Myocyte (in vitro differentiated cells): Measurements from ENCODE around the gene CT45A10. TPM values are rescaled to one million over a fixed set of nuclear protein-coding genes. Genes with fewer than 3 reads are reported as not detected.
"Not testable (repeated sequence)": the region's sequence is repeated elsewhere in the genome, so short reads cannot be mapped to it uniquely, and the experiment has no call there.

ENCODE experiments used
- DNase-seq: peaks from one replicate; pipeline ENCODE4 v3.0.0-alpha.2; 2012; ENCODE audit warnings: low read depth
- polyA plus RNA-seq: library from polyadenylated mRNA; unstranded; fragments of >200 nt; gene quantifications from one replicate; pipeline ENCODE4 v1.2.1, GENCODE V29; 2012; ENCODE audit warnings: missing spikeins
- total RNA-seq: library from RNA; depleted of rRNA; stranded (reverse); fragments of >200 nt; gene quantifications from 2 replicates; pipeline ENCODE4 v1.2.3, GENCODE V29; 2014

Gene CT45A10
- total RNA-seq, result not detected in 2 replicates
- not detected for polyA plus RNA-seq

DNA sequence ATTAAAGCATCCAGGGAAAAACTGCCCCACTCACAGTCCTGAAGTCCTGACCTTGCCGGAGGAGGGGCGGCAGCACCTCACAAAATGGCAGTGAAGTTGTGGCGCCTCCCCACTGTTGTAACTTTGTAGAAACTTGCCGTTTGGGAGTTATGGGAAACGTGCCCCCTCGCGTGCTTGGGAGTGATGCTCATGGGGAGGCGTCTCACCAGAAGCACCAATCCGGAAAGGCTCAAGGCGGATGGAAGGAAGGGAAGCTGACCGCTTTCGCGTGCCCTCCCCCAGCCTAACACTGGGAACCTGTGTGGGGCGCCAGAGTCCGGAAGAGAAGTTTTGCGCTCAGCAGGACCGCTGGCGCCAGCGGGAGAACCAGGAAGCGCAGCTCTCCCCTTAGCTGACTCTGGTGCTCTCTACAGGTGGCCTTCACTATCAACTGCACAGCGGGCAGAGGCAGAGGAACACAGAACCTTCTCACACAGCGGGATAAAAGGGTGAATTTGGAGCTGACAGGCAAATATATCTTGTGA is at the start of gene CT45A10, which contains the start of gene SAGE1:
TSS of gene CT45A10 (minus strand) at position 151 of the 524 bp plus-strand sequence. CDS start 8,100 bp downstream, outside the sequence.
TSS of gene SAGE1 (plus strand) at position 423 of the 524 bp plus-strand sequence. CDS start 2,527 bp downstream, outside the sequence.
- DNase-seq, result no peak

GRCh38 chrX:135931644-135932487 is 38.6 kb upstream of the CT45A10 start:
- DNase-seq, result peak; percentile 42

- no peak for DNase-seq
Observed at GRCh38 chrX:135927897-135928296, 34.7 kb upstream of the CT45A10 start.

GRCh38 chrX:135923353-135923752 is 30.1 kb upstream of the CT45A10 start:
- DNase-seq, result no peak

DNA sequence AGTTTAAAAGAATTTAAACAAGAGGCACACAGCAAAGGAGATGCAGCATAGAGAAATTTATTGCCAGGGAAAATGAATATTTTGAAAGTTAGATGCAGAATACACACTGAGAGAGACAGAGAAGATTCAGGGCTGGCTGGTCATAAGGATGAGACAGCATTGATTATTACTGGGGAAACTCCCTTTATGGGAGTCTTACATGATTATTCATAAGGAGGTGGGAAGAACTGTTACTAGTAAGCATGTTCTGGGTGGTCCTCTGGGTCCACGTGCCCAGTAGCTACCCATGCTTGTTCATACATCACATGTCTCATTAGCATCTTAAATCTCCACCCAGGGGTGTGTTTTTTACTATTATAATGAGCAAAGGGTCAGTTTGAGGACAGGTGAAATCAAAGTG is 27.3 kb upstream of the CT45A10 start:
- not testable (repeated sequence) for DNase-seq

- no peak for DNase-seq
Observed at GRCh38 chrX:135914404-135914803, 21.2 kb upstream of the CT45A10 start.

DNA sequence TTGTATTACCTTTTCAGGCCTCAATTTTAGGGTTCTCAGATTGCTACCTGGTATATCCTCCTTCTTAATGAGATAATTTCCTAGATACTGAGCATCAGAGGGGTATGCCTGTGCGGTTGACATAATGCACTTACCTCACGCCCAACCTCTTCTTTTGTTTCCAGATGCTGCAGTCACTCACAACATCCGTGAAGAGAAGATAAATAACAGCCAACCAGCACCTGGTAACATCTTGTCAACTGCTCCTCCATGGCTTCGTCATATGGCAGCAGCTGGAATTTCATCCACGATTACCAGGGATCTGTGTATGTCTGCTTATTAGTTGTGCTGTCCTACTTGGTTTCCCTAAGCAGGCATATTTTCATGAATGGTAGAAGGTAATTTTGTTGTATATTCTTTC is 17.0 kb upstream of the CT45A10 start:
- no peak for DNase-seq

DNA sequence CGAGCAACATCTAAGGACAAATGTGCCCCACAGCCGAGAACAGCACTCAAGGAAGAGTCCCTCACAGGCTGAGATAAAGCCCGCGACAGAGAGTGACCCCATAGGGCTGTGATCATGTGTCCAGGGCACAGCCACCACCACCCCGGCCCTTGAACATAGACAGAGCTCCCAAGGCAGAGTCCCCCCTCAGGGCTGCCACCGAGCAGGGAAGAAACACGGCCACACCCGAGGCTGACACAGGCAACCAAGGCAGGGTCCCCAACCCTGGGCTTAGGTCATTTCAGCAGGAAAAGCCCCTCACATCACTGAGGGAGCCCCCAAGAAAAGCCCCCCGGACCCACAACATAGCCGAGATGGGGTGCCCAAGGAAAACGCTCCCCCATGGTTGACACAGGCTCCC is 463 bp downstream of the CT45A10 start:
- no peak for DNase-seq

GRCh38 chrX:135890087-135890585 is 3.1 kb downstream of the CT45A10 start:
- no peak for DNase-seq

DNA sequence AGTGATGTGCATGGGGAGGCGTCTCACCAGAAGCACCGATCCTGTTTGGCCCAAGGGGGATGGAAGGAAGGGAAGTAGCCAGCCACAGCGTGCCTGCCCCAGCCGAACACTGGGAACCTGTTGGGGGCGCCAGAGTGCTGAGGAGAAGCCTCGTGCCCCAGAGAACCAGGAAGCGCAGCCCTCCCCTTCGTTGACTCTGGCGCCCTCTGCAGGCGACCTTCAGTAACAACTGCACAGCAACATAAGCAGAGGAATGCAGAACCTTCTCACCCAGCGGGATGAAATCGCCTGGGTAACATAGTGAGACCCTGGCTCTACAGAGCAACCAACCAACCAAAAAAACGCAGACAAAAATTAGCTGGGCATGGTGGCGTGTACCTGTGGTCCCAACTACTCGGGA is 4.3 kb downstream of the CT45A10 start:
- not testable (repeated sequence) for DNase-seq

GRCh38 chrX:135888230-135888629 is 5.0 kb downstream of the CT45A10 start:
- DNase-seq, result not testable (repeated sequence)

GRCh38 chrX:135882741-135883140 is 10.5 kb downstream of the CT45A10 start:
- DNase-seq, result not testable (repeated sequence)

- DNase-seq, result not testable (repeated sequence)
Observed at GRCh38 chrX:135871712-135872111, 21.5 kb downstream of the CT45A10 start, which contains the start of gene CT45A9. TSS of gene CT45A9 (minus strand) at chrX:135871812. CDS start at chrX:135868061, 3,751 bp downstream.

GRCh38 chrX:135854438-135854837 is 38.8 kb downstream of the CT45A10 start, which contains the start of gene CT45A8:
TSS of gene CT45A8 (minus strand) at chrX:135854538. CDS start at chrX:135850783, 3,755 bp downstream.
- DNase-seq, result not testable (repeated sequence)

DNA sequence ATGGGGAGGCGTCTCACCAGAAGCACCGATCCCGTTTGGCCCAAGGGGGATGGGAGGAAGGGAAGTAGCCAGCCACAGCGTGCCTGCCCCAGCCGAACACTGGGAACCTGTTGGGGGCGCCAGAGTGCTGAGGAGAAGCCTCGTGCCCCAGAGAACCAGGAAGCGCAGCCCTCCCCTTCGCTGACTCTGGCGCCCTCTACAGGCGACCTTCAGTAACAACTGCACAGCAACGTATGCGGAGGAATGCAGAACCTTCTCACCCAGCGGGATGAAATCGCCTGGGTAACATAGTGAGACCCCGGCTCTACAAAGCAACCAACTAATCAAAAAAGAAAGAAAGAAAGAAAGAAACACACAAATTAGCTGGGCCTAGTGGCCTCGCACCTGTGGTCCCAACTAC is 56.1 kb downstream of the CT45A10 start, which contains the start of gene CT45A7:
TSS of gene CT45A7 (minus strand) at position 101 of the 400 bp plus-strand sequence. CDS start 3,747 bp downstream, outside the sequence.
- DNase-seq, result not testable (repeated sequence)

Other genes starting within 250 kb of the CT45A10 start
- not detected in 2 replicates for gene CT45A1, start 179.8 kb downstream of the CT45A10 start, total RNA-seq
- gene CT45A3, start 125.3 kb downstream of the CT45A10 start, total RNA-seq, result not detected in 2 replicates
- gene CT45A5, start 107.9 kb downstream of the CT45A10 start, total RNA-seq, result not detected in 2 replicates
- not detected in 2 replicates for gene CT45A6, start 90.7 kb downstream of the CT45A10 start, total RNA-seq
- not detected in 2 replicates for gene CT45A2, start 73.4 kb downstream of the CT45A10 start, total RNA-seq
- gene CT45A7, start 56.2 kb downstream of the CT45A10 start, total RNA-seq, result not detected in 2 replicates
- not detected in 2 replicates for gene CT45A8, start 38.9 kb downstream of the CT45A10 start, total RNA-seq
- gene CT45A9, start 21.6 kb downstream of the CT45A10 start, total RNA-seq, result not detected in 2 replicates
- not detected in 2 replicates for gene SAGE1, start 272 bp upstream of the CT45A10 start, total RNA-seq
- gene MMGT1, start 80.5 kb upstream of the CT45A10 start, total RNA-seq, result 26.7 and 31.6 TPM in 2 replicates
- 14.9 and 20.1 TPM in 2 replicates for gene SLC9A6, start 92.0 kb upstream of the CT45A10 start, total RNA-seq